NCI-H1694 treated with DMSO at 0.1 percent for 48 hours (cell line): ENCODE data around the gene ARHGEF4.
"Not testable (repeated sequence)": the region's sequence is repeated elsewhere in the genome, so short reads cannot be mapped to it uniquely, and the experiment has no call there.

ENCODE experiments used
- DNase-seq: peaks from one replicate; lab custom pipeline; 2025; lab: John Stamatoyannopoulos, UW

ARHGEF4 gene

DNA sequence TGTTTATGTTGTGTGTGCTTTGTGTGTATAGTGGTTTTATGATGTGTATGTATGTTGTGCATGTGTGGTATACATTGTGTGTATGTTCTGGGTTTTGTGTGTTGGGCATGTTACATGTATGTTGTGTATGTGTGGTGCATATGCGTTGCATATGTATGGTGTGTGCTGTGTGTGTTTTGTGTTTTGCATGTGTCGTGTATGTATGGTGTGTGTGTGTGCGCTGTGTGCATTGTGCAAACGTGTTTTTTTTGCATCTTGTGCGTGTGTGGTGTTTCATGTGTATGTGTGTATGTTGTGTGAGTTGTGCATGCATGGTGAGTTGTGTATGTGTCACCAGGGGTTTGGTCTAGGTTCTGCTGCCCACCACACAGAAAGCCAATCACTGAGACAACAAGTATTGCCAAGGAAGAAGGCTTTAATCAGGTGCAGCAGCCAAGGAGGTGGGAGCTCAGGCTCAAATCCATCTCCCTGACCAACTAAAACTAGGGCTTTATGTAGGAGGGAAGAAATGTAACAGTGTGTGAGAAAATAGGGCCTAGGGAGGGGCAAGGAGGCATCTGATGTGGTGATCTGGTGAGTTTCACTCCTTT lies 140.8 kb downstream of the ARHGEF4 start:
- no peak for DNase-seq

DNA sequence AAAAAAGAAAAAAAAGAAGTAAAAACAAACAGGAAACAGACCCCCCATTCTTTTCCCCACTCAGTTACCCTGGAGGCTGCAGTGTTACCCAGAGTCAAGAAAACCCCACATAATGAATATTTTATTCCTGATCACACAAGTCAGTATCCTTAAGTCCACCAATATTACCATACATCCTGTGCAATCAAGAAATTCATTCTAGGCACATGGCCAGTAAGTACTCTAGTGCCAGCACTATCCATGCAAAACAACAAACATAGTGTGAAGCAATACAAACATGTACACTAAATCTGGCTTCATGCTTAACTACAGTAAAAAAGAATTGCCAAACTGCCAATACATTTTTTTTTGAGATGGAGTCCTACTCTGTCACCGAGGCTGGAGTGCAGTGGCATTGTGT lies 145.0 kb downstream of the ARHGEF4 start:
- DNase-seq, result no peak

- DNase-seq, result no peak
Observed at GRCh38 chr2:130985206-130985780, 148.6 kb downstream of the ARHGEF4 start.

DNA sequence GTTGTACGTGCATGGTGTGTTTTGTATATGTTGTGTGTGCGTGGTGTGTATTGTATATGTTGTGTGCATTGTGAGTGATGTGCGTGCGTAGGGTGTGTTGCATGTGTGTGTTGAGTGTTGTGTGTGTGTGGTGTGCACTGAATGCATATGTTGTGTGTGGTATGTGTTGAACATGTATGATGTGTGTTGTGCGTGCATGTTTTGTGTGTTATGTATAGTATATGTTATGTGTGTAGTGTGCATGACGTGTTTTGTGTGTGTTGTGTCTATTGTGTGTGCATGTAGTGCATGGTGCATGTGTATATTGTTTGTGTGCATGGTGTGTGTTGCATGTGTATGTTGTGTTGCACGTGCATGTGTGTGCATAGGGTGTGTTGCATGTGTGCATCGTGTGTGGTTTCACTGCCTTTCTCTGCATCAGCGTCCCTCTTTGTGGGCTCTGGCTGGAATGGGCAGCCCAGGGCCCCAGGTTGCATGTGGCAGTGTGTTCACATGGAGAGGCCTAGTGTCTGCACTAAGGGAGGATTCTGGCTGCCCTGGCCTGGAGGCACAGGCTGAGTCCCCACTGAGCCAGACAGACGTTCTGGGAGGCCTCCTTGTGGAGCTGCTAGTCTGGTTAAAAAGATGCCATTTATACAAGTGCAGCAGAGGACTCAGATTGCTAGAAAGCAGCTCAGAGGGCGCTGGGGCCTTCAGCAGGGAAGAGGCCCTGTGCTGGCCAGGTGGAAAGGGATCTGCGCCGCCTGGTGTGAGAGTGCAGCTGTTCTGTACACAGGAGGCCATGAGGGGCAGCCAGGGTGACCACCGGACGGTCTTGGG lies 149.3 kb downstream of the ARHGEF4 start:
- no peak for DNase-seq

- DNase-seq, result no peak
Observed at GRCh38 chr2:130986890-130987493, 150.3 kb downstream of the ARHGEF4 start.

GRCh38 chr2:130987519-130988425 lies 151.1 kb downstream of the ARHGEF4 start:
- peak; percentile 57 for DNase-seq

DNA sequence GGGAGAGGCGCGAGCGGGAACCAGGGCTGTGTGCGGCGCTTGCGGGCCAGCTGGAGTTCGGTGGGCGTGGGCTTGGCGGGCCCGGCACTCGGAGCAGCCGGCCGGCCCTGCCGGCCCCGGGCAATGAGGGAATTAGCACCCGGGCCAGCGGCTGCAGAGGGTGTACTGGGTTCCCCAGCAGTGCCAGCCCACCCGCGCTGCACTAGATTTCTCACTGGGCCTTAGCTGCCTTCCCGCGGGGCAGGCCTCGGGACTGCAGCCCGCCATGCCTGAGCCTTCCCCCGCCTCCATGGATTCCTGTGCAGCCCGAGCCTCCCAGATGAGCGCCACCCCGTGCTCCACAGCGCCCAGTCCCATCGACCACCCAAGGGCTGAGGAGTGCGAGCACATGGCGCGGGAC lies 154.7 kb downstream of the ARHGEF4 start:
- DNase-seq, result not testable (repeated sequence)

GRCh38 chr2:130992003-130992402 lies 155.3 kb downstream of the ARHGEF4 start:
- not testable (repeated sequence) for DNase-seq

DNA sequence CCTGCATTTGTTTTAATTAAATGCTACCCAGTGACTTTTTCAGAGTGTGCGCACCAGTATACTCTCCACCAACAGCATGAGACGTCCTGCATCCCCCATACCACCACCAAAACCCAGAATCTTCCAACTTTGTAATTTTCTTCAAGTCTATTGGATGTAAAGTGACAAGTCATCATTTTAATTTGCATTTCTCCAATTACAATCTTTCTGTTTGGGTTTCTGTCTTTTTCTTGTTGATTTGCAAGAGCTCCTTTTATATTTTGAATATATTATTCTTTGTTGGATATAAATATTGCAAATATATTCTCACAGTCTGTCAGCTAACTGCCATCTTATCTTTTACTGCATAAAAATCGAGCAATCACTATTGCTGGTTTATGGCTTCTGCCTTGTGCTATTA lies 160.0 kb downstream of the ARHGEF4 start:
- no peak for DNase-seq

DNA sequence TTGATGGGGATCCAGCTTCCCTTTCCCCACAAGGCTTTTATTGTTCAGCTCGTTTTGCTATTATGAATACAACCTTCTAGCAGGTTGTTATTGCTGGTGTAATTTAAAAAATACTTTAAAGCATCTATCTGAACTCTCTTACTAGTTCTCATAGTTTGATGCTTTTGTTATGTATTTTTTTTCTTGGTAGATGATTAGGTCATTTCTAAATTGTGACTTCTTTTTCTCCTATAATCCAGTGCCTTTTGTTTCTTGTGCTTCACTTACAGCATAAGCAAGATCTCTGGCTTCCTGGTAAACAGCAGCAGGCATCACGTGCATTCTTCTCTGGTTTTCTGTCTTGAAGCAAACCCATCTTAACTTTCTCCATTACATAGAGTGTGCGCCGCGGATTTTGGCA lies 160.5 kb downstream of the ARHGEF4 start:
- no peak for DNase-seq

- no peak for DNase-seq
Observed at GRCh38 chr2:130998561-130998960, 161.8 kb downstream of the ARHGEF4 start.

DNA sequence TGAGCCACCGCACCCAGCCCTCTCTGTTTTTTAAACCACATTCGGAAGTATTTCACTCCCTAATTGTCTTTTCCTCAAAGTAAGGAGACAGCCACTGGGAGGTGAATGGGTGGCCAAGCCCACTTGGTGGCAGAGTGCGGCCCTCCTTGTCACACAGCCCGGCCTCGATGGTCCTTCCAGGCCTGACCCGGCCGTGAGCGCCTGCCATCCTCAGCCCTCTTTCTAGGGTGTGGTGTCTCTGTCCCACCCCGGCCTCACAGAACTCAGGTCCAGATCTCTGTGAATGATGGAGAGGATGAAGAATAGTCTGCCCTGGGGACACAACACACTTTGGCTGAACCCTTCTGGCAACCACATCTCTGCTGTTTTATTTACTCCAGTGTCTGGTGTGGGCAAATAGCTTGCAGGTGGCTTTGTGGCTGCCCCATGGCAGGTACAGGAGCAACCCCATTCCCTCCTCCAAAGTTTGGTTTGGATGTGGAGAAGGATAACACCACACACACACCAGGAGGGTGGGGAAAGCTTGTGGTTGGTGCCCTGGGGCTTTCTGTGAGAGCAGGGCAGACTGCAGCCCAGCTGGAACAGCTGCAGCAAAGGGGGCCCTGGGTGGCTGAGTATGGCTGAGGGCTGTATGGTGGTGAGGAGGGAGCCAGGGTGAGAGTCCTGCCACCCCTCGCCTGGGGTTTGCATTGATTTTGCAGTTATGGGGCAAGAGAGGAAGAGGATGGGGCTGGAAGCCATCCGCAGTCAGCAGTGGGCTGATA lies 167.9 kb downstream of the ARHGEF4 start:
- no peak for DNase-seq

- no peak for DNase-seq
Observed at GRCh38 chr2:131005216-131005935, 168.7 kb downstream of the ARHGEF4 start.

DNA sequence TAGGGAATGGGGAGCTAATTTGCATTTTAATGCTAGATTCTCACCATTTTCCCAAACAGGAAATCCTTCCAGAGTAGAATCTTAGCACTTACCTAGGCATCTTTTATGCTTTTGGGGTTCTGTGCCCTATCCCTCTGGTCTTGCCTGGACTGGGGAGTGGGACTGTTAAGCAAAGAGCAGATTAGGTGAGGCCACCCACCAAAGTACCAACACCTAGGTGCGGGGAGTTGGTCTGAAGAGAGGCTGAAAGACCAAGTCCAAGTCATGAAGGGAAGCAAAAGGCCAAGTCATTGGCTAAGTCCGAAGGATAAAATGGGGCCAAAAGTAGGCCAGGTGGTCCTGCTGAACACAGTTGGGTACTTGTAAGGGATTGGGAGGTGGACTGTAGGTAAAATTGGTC lies 169.8 kb downstream of the ARHGEF4 start:
- DNase-seq, result no peak

- no peak for DNase-seq
Observed at GRCh38 chr2:131008967-131009366, 172.3 kb downstream of the ARHGEF4 start.

DNA sequence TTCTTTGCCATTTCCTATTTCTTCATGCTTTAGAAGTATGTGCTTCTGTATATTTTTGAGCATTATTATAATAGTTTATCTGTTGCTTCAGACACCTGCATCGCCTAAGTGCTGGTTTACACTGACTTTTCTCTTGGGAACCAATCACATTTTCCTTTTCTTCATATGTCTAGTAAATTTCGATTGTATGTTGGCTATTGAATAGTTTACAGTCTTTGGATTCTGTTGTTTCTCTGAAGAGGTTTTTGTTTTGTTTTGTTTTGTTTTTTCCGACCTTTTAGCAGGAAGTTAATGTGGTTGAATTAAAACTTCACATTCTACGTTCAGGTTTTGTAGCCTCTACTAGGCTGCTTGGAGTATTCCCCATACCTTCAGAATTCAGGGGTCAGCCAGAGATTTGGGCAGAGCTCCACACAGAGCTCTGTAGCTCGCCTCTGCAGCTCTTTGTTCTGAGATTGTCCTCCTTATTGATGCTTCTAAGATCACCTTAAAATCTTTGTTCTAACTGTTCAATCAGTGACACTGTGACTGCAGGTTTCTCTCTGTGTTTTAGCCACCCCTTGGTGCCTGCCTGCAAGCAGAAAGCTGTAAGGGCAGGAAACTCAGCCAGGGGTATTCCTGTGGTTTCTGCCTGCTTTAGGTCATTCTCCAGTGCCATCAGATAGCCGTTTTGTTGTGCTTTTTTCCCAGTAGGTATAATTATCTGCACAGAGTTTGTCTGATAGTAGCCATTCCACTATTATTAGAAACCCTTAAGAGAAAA lies 173.2 kb downstream of the ARHGEF4 start:
- DNase-seq, result no peak

DNA sequence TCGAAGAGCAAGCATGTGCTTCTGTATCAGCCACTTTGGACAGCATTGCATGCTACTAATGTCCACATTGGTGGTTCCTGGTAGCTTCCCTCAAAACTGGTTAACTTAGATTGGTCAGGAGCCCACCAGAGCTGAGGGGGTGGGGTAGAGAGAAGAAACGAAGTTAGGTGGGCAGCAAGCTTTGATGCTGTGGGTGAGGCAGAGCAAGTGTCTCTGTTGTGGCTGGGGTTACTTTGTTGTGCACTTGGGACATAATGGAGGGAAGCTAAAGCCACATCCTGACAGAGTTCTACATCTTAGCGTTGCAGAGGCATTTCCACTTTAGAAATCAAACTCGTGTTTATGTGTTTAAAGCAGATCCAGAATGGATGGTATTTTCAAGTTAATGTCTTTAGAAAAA lies 173.9 kb downstream of the ARHGEF4 start:
- DNase-seq, result no peak

- no peak for DNase-seq
Observed at GRCh38 chr2:131011486-131011885, 174.8 kb downstream of the ARHGEF4 start.

DNA sequence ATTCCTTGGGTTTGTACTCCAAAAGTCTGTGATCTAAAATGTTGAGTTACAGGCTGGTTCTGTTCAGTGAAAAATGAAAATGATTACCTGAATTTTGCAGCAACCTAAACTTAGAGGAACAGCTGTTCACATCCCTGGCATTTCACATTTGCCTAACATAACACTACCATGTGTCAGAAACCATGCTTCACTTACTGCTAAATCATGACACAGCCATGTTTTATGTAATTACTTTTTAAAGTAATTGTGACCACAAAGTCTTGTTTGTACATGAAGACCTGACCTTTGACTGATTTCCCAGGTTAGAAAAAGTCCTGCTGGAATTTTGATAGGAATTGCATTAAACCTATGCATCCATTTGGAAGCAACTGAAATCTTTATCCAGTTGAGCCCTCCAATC lies 177.4 kb downstream of the ARHGEF4 start:
- DNase-seq, result no peak

DNA sequence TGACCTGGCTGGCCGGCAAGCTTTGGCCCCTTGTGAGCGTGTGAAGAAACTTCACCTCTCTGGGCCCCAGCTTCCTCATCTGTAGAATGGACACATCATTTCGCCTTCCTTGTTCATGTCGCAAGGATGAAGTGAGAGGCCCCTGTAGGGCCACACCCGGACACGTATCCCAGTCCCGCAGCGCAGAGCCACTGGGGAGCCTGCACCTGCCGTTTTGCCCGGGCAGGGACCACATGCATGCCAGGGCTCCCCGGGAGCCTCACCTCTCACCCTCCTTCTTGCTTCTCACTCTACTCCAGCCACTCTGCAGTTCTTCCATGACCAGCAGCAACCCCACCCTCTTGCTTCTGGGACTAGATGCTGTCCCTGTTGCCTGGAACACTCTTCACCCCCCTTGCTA lies 179.1 kb downstream of the ARHGEF4 start:
- no peak for DNase-seq
